Tibial nerve (tissue), 3 donors: ENCODE measurements around the gene TC2N.

Experiments used
- POLR2A ChIP-seq, 2 donors: fragments of 450-650 bp; IDR thresholded peaks; one replicate each; pipeline ENCODE4 v1.6.1; 2017; ENCODE audit warnings: antibody characterized with exemption in 2 of 2, mild to moderate bottlenecking in 2 of 2, moderate library complexity in 2 of 2
- TF ChIP-seq, protein P1 (sequence below), 5 experiments: fragments of 200-600 bp in 3 of 5; fragments of 450-650 bp in 2 of 5; sonication (generic) in 3 of 5; IDR thresholded peaks; one replicate each; pipeline ENCODE4 v1.5.1; 2016 to 2019; ENCODE audit warnings: antibody characterized with exemption in 5 of 5, mild to moderate bottlenecking in 3 of 5, moderate library complexity in 2 of 5

GRCh38 chr14:91830777-91831176 is 36.6 kb downstream of the TC2N start:
- TF ChIP-seq POLR2A (IDR thresholded peaks at IDR 0.05), result no peak
- TF ChIP-seq, protein P1, sequence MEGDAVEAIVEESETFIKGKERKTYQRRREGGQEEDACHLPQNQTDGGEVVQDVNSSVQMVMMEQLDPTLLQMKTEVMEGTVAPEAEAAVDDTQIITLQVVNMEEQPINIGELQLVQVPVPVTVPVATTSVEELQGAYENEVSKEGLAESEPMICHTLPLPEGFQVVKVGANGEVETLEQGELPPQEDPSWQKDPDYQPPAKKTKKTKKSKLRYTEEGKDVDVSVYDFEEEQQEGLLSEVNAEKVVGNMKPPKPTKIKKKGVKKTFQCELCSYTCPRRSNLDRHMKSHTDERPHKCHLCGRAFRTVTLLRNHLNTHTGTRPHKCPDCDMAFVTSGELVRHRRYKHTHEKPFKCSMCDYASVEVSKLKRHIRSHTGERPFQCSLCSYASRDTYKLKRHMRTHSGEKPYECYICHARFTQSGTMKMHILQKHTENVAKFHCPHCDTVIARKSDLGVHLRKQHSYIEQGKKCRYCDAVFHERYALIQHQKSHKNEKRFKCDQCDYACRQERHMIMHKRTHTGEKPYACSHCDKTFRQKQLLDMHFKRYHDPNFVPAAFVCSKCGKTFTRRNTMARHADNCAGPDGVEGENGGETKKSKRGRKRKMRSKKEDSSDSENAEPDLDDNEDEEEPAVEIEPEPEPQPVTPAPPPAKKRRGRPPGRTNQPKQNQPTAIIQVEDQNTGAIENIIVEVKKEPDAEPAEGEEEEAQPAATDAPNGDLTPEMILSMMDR (IDR thresholded peaks at IDR 0.05), result no peak
